Raji (cell line): ENCODE results near the gene PPM1L.

Experiments
- POLR2A ChIP-seq: IDR thresholded peaks from 2 replicates; pipeline ENCODE4 v1.6.1; 2011; ENCODE audit warnings: low read depth, low read length, control low read depth; ENCODE audit not compliant: insufficient read depth

The PPM1L gene

DNA sequence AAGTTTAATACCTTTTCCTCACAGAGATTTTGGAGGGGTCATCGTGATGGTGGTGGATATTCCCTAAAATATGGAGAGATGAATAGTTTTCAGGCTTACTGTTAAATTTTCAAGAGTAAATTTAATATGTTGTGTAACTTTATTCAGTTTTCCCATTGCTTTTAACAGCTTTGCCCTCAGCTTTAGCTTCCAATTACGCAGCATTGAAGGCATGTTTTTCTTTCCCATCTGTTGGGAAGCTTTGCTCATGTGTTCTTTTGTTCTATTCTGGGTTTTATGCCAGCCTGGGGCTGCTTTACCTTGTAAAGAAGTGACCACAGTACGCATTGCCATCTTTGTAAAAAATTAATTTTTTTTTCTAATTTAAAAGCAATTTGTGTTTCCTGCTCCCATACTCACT is 197.7 kb downstream of the PPM1L start:
- TF ChIP-seq POLR2A = no peak

DNA sequence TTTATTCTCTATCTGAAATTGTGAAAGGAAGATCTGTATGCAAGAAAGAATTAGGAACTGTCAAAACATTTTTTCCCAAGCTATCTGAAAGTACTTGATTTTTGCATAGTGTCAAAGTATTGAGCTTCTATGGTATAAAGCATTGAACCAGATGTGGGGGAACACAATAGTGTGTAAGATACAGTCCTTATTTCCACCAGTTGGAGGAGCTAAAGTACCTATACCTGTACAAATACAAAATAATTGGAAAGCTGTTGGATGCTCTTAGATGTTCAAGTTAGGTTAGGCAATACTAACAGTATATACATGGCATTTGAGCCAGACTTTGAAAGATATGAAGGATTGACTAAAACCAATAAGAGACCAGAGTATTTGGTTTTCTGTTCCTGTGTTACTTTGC is 200.8 kb downstream of the PPM1L start:
- no peak for TF ChIP-seq POLR2A

DNA sequence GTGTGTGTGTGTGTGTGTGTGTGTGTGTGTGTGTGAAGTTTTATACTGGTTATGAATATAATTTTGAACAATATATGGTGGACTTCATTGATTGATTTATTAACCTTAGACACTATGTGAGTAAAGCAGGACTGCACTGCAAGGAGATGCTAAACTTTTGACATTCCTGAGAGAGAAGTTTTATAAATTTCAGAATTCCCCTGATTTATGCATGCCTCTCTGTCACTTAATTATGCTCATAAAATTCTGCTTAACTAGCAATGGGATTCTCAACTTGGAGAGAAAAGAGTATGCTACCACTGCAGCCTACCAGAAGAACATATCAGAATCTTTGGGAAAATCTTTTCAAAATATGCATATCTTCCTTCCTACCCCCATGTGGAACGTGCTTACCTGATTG is 204.5 kb downstream of the PPM1L start:
- TF ChIP-seq POLR2A = no peak

DNA sequence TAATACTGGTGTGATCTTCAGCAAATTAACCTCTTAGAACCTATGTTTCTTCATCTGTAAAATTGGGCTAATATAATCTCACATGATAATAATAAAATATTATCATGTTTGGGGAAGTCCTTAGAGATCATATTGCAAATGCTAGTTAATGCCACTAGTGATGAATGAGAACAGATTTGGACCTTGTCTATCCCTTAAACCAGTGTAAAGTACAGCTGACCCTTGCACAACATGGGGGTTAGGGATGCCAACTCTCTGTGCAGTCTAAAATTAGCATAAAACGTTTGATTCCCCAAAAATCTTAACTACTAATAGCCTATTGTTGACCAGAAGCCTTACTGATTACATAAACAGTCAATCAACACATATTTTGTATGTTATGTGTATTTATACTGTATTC is 207.9 kb downstream of the PPM1L start:
- no peak for TF ChIP-seq POLR2A

GRCh38 chr3:160968761-160969160 is 212.7 kb downstream of the PPM1L start:
- no peak for TF ChIP-seq POLR2A

- TF ChIP-seq POLR2A = no peak
Observed at GRCh38 chr3:160973067-160973809, 217.2 kb downstream of the PPM1L start.

- TF ChIP-seq POLR2A = no peak
Observed at GRCh38 chr3:160977773-160978172, 221.7 kb downstream of the PPM1L start.

- TF ChIP-seq POLR2A = no peak
Observed at GRCh38 chr3:160980740-160981139, 224.7 kb downstream of the PPM1L start.

- no peak for TF ChIP-seq POLR2A
Observed at GRCh38 chr3:160981217-160981938, 225.3 kb downstream of the PPM1L start.

DNA sequence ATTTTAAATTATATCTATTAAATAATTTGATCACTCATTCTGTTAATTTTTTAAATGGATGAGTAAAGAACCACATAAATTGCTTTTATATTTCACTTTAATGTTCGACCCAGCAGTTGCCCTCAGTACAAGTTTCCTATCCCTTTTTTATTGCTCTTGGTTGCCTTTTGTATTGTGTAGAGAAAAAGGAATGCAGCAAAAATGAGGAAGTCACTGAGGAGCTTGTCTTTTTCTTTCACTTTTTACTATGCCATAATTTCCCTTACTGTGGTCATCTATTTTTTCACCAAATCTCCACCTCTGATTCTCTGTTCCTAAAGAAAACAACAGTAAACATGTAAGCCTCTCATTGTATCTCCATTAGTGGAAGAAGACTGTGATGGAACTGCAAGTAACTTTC is 226.5 kb downstream of the PPM1L start:
- no peak for TF ChIP-seq POLR2A

- no peak for TF ChIP-seq POLR2A
Observed at GRCh38 chr3:160986069-160986468, 230.0 kb downstream of the PPM1L start.

DNA sequence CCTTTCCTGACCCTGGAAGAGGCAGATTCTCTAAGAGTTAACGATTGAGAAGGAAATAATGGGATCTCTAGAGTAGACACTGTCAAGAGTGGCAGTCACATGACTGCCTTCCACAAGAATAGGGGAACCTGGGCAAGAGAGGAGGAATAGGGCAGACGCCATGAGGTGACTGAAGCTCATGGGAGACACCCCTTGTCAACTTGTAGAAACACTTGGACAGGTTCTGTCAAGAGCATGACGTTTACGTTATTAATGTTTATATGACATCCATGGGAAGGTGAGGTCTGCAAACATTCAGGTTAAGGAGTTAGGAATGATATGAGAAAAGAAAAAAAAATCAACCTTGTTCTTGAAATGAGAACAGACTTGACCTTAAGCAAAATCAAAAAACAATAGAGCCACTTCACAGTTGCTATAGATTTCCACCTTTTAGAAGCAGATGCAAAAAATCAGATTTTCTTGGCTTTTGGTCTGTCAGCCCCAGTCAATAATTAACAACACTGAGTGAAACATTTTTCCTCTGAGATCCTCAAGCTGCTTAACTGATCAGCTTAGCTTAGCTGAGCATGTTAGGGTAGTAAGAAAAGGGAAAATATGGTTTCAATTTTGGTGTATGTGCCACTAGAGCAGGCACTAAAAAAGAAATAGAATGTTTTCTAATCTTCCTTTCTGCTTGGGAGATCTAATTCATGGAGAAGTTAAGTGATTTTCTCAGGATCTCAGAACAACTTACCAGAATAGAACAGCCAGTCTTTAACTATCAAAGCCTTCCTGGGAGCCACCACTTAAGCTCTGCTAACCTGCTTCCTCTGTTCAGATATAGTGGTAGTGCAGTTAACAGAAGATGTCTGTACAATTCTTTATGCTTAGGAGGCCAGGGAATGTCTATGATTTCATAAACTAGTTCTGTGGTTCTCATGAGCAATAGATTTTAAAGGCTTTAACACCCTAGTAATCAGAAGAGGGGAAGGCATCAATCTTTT is 232.2 kb downstream of the PPM1L start:
- no peak for TF ChIP-seq POLR2A

GRCh38 chr3:160990446-160990845 is 234.4 kb downstream of the PPM1L start:
- TF ChIP-seq POLR2A = no peak

DNA sequence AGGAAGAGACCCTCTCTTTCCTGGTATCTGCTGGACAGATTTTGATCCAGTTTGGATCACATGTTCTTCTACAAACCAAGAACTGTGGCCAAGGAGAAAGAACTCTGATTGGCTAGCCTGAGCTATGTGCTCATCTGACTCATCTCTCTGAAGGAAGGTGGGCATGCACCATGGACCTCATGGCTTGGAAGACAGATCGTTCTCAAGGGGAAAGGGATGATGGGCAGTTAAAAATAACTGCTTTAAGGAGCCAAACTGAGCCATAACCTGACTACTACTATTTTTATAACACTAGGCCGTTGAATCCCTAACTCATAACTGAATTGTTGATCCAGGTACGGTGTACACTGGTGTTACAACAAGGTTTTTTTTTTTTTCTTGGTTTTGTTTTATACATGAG is 236.7 kb downstream of the PPM1L start:
- TF ChIP-seq POLR2A = no peak

DNA sequence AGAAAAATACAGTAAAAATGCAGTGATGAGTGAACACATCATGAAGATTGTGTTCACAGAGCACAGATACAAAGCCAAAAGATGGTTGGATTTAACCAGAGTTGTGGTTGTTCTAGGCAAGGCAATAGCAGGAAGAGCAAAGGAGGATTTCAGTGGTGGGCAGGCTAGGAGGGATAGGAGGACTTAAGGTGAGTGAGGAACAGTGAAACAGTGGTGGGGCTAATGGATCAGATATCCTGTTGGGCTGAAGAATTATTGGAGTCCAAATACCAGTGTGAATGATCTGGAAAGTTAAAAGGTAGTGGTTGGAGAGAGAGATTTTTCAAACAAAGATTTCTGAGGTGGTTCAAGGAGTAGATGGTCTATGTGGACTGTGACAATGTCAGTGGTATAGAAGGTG is 240.8 kb downstream of the PPM1L start:
- no peak for TF ChIP-seq POLR2A
